Measurements from ENCODE around the gene EDARADD.

GRCh38 chr1:236348071-236348470, 46.0 kb upstream of the EDARADD start:
- TF ChIP-seq POLR2A (IDR thresholded peaks at IDR 0.05) (no peak), CTCF (IDR thresholded peaks at IDR 0.05) (no peak)
